HG02852 (cell line): ENCODE measurements around the gene TTC22.

Source experiments
- ATAC-seq: cut with Tn5 transposase; IDR thresholded peaks from one replicate; pipeline ENCODE4 v1.9.1; 2021; ENCODE audit warnings: mild to moderate bottlenecking, moderate library complexity; ENCODE audit not compliant: unreplicated experiment

The TTC22 gene

DNA sequence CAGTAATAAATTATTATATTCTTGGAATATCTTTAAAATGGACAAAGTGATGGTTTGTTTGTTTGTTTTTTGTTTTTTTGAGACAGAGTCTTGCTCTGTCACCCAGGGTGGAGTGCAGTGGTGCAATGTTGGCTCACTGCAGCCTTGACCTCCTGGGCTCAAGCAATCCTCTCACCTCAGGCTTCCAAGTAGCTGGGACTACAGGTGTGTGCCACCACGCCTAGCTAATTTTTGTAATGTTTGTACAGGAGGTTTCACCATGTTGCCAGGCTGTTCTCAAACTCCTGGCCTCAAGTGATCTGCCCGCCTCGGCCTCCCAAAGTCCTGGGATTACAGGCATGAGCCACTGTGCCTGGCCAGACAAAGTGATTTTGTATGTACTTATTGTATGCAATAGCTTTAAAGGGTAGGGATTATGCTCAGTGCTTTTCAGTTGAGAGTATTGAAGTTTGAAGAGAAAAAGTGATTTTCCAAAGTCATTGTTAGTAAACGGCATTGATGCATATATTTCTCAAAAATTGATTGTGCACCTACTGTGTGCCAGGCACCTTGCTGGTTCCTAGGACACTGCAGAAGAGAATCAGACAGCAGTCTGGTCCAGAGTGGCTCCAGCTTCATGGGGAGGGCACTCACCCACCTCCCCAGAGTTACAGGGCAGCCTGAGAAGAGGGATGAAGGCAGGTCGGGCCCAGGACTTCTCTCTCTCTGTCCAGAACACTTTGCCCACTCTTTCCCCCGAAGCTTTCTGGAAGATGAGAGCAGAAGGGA is 34.2 kb upstream of the TTC22 start:
- ATAC-seq = no peak

DNA sequence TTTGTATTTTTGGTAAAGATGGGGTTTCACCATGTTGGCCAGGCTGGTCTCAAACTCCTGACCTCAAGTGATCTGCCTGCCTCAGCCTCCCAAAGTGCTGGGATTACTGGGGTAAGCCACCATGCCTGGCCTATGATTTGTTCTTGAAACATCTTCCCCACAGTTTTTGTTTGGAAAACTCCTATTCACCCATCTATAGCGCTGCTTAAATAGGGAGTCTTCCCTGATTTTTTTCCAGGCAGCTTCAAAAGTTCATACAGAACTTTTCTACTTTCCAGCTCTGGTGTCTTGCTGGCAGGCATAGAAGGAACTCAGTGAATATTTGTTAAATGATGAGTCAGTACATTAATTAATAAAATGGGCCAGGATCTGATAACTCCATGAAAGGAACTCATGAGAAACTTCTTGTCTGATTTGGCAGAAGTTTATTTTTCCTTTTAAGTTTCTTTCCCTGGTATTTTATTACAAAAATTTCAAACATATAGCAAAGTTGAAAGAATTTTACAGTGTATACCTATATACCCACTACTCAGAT is 33.0 kb upstream of the TTC22 start:
- ATAC-seq = no peak

DNA sequence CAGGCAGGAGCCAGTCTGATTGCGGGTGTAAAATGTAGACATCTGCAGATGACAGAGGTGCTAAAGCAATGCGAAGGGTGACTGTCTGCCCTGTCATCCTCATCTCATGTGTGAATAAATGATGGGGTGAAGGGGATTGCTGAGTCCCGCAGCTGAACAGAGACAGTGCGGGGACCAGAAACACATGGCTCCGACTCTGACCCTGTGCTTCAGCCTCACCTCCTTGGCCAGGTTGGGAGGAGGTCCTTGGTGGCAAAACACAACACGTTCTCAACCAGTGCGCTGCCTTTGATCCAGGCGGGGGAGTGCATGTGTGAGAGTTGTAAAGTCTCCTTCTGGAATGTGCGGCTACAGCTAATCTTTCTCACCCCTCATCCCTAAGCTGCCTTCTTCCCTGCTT is 32.0 kb upstream of the TTC22 start:
- no peak for ATAC-seq

DNA sequence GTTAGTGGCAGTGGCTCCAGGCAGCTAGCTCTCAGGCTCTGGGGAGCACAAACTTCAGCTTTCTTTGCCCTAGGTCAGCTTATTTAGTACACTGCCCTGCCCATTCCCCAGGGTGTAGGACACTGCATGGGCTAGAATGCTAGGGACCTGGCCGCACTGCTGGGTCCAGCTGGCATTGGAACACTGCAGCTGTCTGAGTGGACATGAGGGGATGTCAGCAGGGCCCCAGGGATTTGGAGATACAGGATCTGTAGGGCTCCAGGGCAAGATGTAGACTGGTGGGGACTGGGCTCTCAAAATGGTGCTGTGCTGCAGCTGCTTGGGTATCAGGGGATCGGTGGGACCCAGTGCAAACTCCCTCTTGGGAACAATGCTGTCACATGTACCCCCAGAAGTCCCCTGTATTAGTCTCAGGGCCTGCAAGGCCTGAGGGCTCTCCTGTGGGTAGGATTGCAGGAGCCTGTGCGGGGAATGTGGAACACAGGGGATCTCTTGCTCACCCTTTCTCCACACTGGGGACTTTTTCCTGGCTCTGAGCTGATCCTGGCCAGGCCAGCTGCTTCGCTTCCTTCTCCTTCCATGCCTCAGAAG is 25.2 kb upstream of the TTC22 start:
- ATAC-seq = no peak

DNA sequence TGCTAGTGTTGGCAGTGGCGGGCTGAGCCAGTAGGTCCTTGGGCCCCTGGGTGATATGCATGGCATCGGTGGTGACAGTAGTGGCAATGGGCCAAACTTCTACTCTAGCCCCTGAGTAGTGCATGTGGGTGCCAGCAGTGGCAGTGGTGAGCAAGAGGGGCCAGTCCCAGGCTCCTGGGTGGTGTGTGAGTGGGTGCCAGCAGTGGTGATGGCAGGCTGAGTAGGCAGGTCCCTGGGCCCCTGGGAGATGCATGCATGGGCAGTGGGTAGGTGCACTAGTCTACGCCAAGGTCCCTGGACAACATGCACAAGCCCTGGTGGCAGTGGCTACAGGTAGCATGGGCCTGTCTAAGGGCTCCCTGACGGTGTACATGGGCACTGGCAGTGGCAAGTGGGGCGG is 24.6 kb upstream of the TTC22 start:
- no peak for ATAC-seq

DNA sequence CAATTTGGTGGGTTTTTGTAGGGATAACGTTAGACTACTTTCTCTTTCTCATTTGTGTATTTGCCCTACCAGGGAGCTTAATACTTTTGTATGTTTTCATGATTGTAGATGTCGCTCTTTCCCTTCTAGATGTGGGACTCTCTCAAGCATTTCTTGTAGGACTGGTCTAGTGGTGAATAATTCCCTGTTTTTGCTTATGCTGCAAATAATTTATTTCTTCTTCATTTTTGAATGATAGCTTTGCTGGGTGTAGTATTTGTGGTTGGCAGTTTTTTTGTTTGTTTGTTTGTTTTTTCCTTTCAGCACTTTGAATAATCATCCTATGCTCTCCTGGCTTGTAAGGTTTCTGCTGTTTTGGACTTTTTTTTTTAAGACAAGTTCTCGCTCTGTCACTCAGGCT is 22.5 kb upstream of the TTC22 start:
- no peak for ATAC-seq

DNA sequence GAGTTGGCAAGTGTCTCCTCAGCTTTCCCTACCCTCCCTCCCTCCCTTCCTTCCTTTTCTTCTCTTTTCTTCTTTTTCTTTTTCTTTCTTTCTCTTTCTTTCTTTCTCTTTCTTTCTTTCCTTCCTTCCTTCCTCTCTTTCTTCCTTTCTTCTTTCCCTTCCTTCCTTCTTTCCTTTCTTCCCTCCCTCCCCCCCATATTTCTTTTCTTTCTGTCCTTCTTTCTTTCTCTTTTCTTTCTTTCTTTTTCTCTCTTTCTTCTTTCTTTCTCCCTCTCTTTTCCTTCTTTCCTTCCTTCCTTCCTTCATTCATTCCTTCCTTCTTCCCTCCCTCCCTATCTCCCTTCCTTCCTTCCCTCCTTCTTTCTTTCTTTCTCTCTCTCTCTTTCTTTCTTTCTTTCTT is 18.6 kb upstream of the TTC22 start:
- no peak for ATAC-seq

DNA sequence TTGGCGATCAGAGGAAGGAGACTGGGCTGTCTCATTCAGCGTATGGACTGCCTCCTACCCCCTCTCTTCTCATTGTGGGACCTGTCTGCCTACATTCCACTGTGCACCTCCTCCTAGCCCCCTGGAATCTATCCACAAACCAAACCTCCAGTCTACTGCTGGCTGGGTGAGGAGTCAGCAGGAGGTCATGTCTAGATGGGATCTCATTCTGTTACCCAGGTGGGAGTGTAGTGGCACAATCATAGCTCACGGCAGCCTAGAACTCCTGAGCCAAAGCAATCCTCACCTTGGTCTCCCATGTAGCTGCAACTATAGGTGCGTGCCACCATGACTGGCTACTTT is 18.0 kb upstream of the TTC22 start:
- ATAC-seq = no peak

DNA sequence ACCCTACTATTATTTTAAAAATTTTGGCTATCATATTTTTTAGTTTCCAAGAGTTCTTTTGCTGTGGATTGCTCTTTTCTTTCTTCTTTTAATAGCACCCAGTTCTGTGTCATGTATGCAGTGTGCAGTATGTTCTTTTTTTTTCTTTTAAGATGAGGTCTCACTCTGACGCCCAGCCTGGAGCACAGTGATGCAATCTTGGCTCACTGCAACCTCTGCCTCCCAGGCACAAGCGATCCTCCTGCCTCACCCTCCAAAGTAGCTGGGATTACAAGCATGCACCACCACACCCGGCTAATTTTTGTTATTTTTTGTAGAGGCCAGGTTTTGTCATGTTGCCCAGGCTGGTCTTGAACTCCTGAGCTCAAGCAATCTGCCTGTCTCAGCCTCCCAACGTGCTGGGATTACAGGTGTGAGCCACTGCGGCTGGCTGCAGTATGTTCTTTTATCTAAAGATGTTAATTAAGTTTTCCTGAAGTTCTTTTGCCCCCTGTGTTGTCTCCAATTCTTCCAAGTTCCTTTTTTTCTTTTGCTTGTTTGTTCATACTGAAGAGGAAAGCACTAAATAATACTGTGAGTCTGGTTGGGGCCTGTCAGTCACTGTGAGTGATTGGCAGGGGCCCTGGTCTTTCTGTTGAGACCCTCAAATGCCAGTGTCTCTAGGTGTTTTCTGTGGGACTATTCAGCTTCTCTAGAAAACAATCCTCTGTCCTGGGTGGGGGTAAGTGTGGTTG is 17.5 kb upstream of the TTC22 start:
- no peak for ATAC-seq

DNA sequence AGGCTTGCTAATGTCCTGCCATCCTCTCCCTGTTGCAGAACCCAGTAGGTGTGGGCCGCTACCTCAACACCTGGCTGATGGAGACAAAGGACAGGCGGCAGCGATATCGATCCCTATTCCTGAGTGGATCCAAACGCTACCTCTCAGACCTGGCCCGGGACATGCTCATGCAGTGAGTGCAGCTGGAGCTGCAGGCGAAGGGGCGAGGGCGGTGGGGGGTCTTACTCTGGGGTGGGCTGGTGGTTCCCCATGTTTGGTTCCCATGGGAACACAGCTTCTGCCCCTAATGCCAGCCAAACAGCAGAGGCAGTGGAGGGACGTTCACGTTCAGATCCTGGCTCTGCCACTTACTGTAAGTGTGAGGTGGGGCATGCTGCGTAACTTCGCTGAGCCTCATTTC is 15.8 kb upstream of the TTC22 start:
- no peak for ATAC-seq

DNA sequence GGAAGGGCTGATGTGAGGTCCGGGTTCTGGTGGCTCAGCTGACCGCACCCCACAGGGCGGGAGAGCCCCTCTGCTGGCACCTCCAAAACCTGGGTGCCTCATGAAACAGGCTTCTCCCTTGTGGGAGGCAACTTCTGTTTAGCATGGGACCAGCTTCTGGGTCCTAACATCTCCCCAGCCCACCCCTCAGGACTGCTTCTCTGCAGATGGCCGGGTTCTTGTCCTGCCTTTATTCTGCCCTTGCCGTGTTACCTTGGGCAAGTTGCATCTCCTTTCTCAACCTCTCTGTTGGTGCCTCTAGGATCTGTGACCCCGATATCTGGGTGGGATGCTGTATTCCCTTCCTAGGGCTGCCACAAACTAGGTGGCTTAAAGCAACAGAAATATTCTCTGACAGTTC is 15.0 kb upstream of the TTC22 start:
- ATAC-seq = no peak

DNA sequence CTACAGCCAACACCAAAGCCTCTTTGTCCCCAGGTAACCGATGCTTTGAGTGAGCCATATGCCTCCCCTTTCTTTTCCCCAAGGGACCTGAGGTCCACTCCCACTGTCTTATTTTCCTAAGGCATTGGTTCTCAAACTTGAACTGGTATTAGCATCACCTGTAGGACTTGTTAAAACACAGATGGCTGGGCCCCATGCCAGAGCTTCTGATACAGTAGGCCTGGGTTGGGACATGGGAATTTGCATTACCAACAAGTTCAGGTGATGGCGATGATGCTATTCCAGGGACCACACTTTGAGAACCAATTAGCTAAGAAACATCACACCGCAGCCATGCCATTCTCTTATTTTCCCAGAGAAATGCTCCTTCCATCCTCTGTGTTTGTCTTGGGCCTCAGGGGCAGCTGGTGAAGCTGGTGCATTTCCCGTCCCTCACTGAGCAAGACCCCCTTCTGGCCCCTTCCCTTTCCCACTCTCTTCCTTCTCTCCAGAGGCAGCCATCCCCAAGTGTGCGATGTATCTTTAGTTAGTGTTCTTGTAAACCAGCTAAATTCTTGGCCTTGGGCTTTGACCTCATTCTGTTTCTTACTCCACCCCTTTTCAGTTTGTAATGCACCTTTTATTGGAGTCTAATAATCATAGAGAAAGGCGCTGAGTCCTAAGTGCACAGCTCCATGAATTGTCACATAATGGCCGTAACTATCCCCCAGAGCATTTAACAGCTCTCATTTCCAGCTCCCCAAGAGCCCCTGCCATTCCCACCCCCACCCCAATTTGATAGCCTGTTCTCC is 14.2 kb upstream of the TTC22 start:
- ATAC-seq = no peak

DNA sequence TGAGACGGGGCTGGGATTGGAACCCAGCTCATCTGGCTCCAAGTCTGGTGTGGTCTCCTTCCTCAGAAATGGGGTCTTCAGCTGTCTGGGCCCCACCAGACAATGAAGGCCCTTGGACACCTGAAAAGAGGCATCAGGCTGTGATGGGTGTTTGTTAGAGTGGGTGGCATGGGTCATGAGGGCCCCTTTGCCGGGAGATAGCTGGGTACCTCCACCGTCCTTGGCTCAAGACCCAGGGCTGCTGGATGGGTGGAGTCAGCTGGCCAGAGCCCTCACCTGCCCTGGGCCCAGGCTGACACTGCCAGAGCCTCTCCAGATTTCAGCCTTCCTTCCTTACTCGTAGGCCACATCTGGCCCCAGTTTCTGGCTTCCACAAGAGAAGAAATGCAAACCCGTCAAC is 13.4 kb upstream of the TTC22 start:
- no peak for ATAC-seq

DNA sequence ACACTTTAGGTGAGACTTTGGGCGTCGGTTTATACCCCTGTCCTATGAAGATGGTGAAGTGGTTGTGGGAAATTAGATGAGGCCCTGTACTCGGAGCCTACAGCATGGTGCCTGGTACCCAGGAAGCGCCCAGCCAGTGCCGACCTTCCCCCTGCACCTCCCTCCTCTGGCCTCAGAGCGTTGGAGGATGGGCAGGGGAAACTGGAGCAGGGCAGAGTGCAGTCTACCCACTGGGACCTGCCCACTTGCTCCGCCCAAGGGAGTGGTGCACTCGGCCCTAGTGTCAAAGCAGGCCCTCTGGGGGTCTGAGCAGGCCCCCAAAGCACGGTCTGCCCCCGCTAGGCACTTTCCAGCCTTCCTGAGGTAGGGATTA is 13.0 kb upstream of the TTC22 start:
- no peak for ATAC-seq

DNA sequence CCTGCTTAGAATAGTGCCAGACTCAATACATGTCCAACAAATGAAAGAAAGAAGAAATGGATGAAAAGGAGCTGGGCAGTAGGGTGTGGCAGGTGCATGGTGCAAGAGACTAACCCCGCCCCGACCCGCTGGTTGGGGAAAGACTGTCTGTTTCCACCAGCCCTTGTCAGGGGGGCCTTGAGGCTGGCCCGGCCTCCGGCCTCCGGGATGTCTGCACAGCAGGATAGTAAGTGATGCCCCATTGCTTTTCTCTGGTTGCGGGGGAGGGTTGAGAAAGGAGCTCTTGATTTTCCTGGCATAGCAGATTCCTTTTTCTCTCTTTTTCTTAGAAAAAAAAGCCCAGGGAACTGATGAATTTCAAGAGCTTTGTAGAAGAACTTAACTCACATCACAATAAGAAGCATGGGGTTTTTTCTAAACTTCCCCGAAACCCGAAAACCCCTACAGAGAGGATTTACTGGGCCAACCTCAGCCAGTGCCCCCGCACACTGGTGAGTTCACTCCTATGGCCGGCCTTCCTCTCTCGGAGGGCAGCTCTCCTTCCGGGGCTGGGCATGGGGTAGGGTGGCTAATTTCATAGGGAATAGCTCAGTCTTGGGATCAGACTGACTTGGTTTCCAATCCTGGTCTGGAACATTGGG is 12.5 kb upstream of the TTC22 start:
- peak; percentile 20 for ATAC-seq

DNA sequence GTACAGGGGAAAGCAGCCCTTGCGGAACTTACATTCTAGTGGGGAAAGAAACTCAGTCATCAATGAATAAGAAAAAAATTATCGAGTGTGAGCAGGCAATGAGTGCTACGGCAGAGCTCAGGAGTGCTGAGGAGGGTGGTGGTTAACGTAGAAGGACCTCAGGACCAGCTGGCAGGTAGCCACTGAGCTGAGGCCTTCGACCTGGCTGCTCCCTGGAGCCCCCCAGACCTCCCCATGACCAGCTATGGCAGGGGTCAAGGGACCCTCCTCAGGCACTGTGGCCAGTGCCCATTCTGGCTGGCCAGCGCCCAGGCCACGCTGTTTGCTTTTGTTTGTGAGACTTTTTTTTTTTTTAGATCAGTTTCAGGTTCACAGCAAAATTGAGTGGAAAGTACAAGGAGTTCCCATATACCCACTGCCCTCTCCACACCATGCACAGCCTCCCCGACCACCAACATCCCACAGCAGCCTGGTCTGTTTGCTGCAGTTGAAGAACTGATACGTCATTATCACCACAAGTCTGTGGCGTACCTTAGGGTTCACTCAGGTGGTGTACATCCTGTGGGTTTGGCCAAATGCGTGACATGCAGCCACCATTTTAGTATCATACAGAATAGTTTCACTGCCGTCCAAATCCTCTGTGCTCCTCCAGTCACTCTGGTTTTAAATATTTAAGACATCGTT is 11.8 kb upstream of the TTC22 start:
- ATAC-seq = peak; percentile 52

DNA sequence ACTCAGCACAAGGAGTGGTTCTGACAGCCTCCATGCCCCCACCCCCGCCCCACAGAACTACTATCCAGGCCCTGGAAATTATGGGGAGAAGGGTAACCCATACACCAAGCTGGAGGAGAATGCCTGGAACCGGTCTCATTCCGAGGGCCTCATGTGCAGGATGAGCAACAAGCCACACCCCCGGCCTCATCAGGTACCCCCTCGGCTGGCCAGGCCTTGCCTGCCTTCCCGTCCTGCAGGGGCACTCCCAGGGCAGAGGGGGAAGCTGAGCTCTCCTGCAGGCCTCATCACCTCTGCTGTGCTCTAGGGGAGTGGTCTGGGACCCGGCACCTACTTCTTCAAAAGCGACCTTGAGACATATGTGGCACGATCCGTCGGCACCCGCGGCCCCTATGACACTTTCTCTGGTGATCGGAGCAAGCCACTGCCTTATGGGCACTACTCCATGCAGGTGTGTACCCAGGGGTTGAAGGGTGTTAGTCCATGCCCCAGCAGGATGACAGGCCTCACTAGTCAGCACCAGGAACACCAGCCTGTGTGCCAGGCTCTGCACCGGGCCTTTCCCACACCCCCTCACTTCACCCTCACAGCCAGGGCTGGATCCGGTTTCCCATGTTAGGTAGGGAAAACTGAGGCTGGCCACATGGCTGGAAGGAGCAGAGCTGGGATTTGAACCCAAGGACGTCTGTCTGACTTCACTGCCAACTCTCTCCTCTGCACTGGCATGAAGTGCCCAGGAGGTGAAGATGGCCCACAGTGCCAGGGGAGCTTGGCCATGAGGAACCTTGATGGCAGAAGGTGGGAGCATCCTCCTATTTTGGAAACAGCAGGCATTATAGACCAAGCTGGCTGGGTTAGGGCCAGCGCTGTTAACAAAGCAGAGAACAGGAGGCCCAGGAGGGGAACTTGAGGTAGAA is 10.9 kb upstream of the TTC22 start:
- ATAC-seq = no peak

DNA sequence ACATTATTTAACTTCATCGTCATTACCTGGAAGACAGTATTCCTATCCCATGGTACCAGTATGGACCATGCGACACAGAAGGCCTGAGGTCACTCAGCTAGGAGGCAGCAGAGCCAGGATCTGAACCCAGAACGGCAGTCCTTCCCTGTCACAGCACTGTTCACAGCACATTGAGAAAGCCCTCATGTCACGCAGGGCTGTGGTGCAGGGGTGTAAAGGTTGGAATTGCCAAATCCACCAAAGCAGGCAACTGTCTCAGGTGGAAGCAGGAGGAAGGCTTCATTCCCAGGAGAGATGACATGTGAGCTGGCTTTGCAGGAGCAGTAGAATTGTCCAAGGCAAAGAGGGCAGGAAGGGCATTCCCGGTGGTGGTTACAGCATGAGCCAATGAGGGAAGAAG is 9.9 kb upstream of the TTC22 start:
- no peak for ATAC-seq
